BLaER1 treated with 17β-estradiol and CSF1 and Interleukin-3, amounts not matched to agents 10 nM and 100 nM (cell line): Measurements from ENCODE around the gene ARHGAP29.
A peak's percentile ranks its signal among the peaks of the same experiment; 100 is the strongest.

Experiments used
- H3K27ac ChIP-seq, 11 experiments: shearing (Covaris generic); formaldehyde crosslinking; 2 replicates each; pipeline ENCODE4 v1.8.1; 2022
- H3K27me3 ChIP-seq, 11 experiments: shearing (Covaris generic); formaldehyde crosslinking; 2 replicates each; pipeline ENCODE4 v1.8.1; 2022
- H3K36me3 ChIP-seq, 11 experiments: shearing (Covaris generic); formaldehyde crosslinking; 2 replicates each; pipeline ENCODE4 v1.8.1; 2022
- H3K4me1 ChIP-seq, 10 experiments: shearing (Covaris generic); formaldehyde crosslinking; 2 replicates each; pipeline ENCODE4 v1.8.1; 2022
- H3K4me2 ChIP-seq, 11 experiments: shearing (Covaris generic); formaldehyde crosslinking; 2 replicates each; pipeline ENCODE4 v1.8.1; 2022
- H3K4me3 ChIP-seq, 10 experiments: shearing (Covaris generic); formaldehyde crosslinking; 2 replicates each; pipeline ENCODE4 v1.8.1; 2022
- H3K9ac ChIP-seq, 11 experiments: shearing (Covaris generic); formaldehyde crosslinking; 2 replicates each; pipeline ENCODE4 v1.8.1; 2022
- H3K9me3 ChIP-seq, 11 experiments: shearing (Covaris generic); formaldehyde crosslinking; replicated peaks in 1 of 11; 2 replicates each; pipeline ENCODE4 v1.8.1; 2022
- H4K20me1 ChIP-seq, 11 experiments: shearing (Covaris generic); formaldehyde crosslinking; 2 replicates each; pipeline ENCODE4 v1.8.1; 2022
- Cebpa-rat ChIP-seq, 11 experiments: shearing (Covaris generic); IDR thresholded peaks; 2 replicates each; pipeline ENCODE4 v1.8.1; 2022

ARHGAP29 gene

GRCh38 chr1:94125551-94126514, 111.6 kb downstream of the ARHGAP29 start:
- Histone ChIP-seq H3K4me2 (no peak overlapping the region), H3K36me3 (no peaks in the 10 kb centered on the region), H3K9ac (no peak overlapping the region), H3K4me3 (no peak overlapping the region), H3K9me3 (no peaks in the 10 kb centered on the region), H3K27ac (no peak overlapping the region), H3K4me1 (no peaks in the 10 kb centered on the region), H4K20me1 (no peaks in the 10 kb centered on the region), H3K27me3 (peaks cover 0 to 66% (median 0%) of the 10 kb centered on the region in 11 experiments; a peak in 5 of 22 replicates)
- TF ChIP-seq Cebpa-rat (IDR thresholded peaks at IDR 0.05) = peak in 1 of 11 experiments; percentile 34; a peak in 2 of 22 replicates

GRCh38 chr1:94124538-94124937, 112.8 kb downstream of the ARHGAP29 start:
- Histone ChIP-seq H3K9ac (no peak overlapping the region), H3K4me2 (no peak overlapping the region), H3K4me3 (no peak overlapping the region), H3K9me3 (no peaks in the 10 kb centered on the region), H4K20me1 (peaks cover 0 to 4% (median 0%) of the 10 kb centered on the region in 11 experiments; a peak in 1 of 22 replicates), H3K27me3 (peaks cover 0 to 76% (median 0%) of the 10 kb centered on the region in 11 experiments; a peak in 6 of 22 replicates), H3K36me3 (no peaks in the 10 kb centered on the region), H3K27ac (no peak overlapping the region), H3K4me1 (peaks cover 0 to 6% (median 0%) of the 10 kb centered on the region in 10 experiments; a peak in 2 of 20 replicates)
- TF ChIP-seq Cebpa-rat (IDR thresholded peaks at IDR 0.05) = no peak

GRCh38 chr1:94122201-94122970, 115.0 kb downstream of the ARHGAP29 start:
- Histone ChIP-seq H3K9ac (no peak overlapping the region), H3K9me3 (no peaks in the 10 kb centered on the region), H3K4me3 (no peak overlapping the region), H3K27me3 (peaks cover 0 to 86% (median 0%) of the 10 kb centered on the region in 11 experiments; a peak in 7 of 22 replicates), H3K36me3 (no peaks in the 10 kb centered on the region), H3K4me1 (peaks cover 0 to 6% (median 2%) of the 10 kb centered on the region in 10 experiments; a peak in 8 of 20 replicates), H4K20me1 (peaks cover 0 to 17% (median 0%) of the 10 kb centered on the region in 11 experiments; a peak in 1 of 22 replicates), H3K4me2 (no peak overlapping the region), H3K27ac (no peak overlapping the region)
- no peak for TF ChIP-seq Cebpa-rat (IDR thresholded peaks at IDR 0.05)
